Erythroblast (primary cell): ENCODE results near the gene CSF1R.

Experiments used
- GATA1 ChIP-seq: IDR thresholded peaks from 2 replicates; pipeline ENCODE4 v1.6.1; 2011; ENCODE audit warnings: low read depth, mild to moderate bottlenecking, control low read depth, low read length, moderate library complexity
- POLR2A ChIP-seq: IDR thresholded peaks from 2 replicates; pipeline ENCODE4 v1.6.1; 2011; ENCODE audit warnings: mild to moderate bottlenecking, low read length

- TF ChIP-seq POLR2A, result no peak
- no peak for TF ChIP-seq GATA1
Observed at GRCh38 chr5:150103678-150104549, 17.6 kb upstream of the CSF1R start.
